Pulmonary artery endothelial cell (primary cell): ENCODE data around the gene MAEL. TPM values are rescaled to one million over a fixed set of nuclear protein-coding genes. Genes with fewer than 3 reads are reported as not detected.

Experiments used
- DNase-seq: peaks from one replicate; pipeline ENCODE4 v3.0.0-alpha.2; 2011; ENCODE audit warnings: low read depth, low spot score
- total RNA-seq: library from RNA; depleted of rRNA; stranded (reverse); fragments of >200 nt; gene quantifications from 2 replicates; pipeline ENCODE4 v1.2.3, GENCODE V29; 2014

MAEL gene
- total RNA-seq: not detected in 2 replicates

DNA sequence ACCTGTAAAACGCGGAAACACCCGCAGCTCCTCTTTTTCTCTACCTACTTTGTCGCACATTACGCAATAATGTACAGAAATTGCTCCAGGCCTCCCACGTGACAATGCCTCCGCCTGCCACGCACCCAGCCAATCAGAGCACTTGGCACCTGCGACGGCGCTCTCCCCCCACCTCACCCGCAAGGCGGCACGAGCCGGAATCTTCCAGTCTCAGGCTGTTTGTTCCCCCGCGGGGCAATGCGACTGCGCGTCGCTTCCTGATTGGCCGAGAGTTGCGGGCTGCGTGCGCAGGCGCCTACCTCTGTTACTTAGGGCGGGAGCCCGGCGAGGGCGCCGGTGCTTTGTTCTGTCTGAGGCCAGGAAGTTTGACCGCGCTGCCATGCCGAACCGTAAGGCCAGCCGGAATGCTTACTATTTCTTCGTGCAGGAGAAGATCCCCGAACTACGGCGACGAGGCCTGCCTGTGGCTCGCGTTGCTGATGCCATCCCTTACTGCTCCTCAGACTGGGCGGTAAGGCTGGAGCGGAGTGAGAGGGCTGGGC lies at the start of gene MAEL:
Gene MAEL, plus strand, starts transcription at position 307 of the 542 bp plus-strand sequence. Its CDS starts 73 bp downstream, at position 380.
- no peak for DNase-seq

DNA sequence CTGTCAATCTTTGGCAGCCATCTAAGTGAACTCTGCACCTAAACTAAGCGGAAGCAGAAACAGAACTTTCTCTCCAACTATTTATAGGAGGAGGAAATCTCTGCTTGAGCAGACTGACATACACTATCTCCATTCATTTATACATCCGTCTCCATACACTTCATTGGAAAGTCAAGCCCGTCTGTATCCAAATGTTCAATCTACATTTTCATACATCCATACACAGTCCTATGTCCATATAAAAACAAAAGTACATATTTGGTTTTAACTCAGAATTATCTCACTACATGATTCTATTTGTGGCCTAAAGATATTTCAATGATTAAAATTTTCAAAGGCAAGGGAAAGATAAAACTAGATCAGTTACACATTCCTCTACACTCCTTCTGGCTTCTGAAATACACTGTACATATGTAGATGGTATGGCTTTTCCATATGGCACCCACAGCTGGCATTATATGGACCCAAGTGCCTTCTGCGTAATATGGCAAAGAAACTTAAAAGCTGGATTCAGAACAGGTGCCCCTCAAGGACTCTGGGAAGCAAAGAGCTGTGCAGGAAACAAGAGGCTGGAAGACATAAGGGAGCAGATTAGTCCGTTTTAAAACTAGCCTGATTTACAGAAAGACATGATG lies 49.2 kb upstream of the MAEL start:
- DNase-seq: no peak

DNA sequence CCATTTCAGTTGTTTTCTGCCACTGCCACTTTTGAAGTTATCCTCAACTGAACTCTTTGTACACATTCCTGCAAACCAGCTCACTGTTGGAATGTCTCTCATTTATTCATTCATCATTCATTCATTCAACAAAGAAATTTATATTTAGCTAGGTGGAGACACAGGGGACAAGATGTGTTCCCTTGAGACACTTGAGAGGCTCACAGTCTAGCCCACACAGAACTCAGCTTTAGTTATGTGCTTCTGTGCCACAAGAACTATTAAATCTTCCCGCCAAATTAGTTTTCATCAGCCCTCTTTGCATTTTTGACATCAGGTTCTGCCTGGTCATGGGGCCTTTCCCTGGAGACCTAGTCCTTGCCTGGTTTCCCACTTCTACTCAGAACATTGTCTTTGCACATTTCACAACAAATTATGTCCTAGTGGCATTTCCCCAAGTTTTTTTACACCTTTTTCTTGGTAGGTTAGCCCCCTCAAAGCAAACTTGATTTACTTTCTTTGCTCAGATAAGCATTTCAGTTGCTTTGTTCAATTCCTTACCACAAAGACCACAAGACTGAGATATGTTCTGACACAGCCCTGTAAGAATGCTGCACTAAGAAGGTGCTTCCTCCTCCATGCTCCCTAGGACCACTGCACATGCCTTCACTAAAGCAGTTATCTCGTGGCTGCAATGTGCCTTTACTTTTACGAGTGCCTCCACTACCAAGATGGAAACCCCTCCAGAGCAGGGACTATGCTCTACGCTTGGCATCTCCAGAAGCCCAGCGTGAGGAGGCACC lies 44.7 kb upstream of the MAEL start:
- DNase-seq: no peak

DNA sequence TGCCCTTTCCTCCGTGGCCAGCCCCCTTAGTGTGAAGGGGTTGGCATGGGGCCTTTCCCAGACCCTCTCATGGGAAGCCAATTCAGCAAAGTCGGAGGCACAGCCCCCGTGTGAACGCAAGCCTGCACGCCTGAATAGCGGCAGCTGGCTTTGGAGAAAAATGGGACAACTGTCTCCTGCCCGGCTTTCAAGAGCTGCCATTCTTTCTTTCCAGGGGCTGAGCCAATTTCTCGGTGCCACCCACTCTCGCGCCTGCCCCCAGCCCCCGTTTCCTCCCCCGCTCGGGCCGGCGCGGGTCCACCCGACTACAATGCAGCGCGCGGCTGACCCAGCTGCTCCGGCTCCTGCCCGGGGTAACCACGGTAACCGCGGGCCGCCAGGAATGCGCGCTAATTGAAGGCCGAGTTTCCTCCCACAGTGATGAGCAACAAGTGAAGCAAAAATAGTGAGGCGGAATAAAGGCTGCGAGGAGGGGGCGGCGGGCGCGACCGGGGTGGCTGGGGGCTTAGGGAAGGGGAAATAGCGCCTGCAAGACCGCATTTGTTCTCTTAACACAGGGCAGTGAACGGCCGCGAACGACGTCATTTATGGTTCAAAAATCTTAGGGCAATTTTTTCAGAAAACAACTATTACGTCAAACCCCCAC lies 41.6 kb upstream of the MAEL start:
- no peak for DNase-seq

DNA sequence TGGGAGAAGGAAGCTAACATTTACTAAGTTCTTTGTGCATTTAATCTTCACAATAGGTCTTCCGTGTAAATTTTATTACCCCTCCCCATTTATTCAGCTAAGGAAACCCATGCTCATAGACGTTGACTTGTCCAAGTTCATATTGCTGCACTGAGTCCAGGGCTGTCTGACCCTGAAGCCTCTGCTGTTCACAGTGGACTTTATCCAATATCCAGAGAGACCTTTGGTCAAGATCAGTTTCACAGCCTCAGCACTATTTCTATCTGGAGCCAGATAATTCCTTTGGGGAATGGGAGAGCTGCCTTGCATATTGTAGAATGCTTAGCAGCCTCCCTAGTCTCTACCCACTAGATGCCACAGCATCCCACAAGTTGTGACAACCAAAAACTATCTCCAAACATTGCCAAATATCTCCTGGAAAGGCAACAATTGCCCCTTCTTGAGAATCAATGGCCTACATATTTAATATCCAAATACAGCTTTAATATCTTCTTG lies 40.2 kb upstream of the MAEL start:
- no peak for DNase-seq

DNA sequence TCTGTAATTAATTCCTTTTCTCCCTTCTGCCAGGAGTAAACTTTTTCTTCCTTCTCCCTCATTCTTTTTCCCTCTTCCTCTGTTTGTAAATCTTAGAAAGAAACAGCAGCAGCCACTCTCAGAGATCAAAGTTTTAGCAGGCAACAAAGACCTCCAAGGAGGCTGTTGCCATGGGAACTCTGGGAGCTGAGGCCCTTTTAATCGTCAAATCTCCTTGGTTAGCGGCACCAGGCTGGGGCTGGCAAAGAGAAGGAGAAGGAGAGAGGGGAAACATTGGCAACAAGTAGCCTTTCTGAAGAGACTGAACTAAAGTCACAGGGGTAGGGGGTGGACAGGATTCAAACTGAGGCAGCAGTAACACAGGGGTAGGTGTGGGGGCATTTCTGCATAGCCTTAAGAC lies 38.9 kb upstream of the MAEL start:
- no peak for DNase-seq

DNA sequence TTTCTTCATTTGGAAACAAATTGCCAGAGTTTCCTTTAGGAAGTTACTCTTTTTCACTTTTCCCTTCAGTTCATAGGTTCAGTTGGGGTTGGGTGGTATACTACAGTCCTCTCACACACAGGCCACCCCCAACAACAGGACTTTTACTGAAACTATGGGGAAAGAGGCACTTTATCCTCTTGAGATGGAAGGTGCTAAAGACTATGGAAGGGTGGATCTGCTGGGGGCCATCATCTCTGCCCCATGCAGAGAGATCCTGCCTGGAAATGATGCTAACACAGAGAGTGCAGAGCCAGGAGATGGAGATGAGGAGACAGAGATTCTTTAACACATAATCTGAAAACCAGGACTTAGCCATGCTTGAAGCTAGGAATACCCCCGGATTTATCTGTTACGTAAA lies 38.0 kb upstream of the MAEL start:
- DNase-seq: no peak

DNA sequence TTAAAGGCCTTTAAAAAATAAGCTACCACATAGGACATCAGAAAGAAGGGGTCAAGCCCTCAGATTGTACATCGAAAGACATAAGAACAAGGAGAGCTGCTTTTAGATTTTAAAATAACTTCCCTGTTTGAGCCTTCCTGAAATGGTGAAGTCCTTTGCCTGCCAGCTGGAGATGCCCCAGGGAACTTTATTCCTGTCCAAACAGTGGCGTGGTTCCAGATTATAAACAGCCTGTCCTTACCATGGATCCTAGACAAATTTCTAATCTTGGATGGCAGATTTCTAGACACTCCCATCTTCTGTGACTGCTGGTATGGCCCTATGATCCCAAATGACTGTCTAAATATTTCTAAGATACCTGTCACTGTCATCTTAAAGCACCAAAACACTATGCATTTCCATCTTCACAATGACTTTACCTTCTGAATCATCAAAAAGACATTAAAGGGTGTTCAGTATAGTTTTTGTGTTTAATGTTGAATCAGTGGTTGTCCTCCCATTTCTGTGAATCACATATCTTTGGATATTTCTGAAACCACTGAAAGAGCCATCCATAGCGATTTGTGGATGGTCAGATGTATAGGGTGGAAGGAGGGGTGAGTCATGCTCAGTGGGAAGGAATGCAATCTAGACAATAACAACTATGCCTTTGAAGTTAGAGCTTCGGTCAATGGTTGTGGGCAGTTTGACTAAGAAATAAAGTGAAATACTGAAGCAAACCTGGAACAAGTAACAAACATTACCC lies 36.9 kb upstream of the MAEL start:
- no peak for DNase-seq

DNA sequence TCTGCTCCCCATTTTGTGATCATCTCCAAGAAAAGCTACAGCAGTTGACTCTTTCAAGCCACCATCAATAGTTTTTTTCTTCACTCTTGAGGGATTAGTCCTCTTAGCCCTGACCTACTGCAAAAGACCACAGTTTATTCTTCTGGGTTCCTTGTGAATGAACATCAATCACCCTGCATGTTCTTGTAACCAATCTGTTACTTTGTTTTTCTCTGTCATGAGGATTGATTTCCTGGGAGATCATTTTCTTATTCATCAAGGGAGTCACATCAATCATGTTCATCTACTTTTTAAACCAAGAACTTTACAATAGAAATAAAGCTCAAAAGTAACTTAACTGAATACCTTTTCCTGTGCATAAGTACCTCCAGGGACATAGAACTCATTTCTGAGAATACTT lies 35.6 kb upstream of the MAEL start:
- DNase-seq: no peak

DNA sequence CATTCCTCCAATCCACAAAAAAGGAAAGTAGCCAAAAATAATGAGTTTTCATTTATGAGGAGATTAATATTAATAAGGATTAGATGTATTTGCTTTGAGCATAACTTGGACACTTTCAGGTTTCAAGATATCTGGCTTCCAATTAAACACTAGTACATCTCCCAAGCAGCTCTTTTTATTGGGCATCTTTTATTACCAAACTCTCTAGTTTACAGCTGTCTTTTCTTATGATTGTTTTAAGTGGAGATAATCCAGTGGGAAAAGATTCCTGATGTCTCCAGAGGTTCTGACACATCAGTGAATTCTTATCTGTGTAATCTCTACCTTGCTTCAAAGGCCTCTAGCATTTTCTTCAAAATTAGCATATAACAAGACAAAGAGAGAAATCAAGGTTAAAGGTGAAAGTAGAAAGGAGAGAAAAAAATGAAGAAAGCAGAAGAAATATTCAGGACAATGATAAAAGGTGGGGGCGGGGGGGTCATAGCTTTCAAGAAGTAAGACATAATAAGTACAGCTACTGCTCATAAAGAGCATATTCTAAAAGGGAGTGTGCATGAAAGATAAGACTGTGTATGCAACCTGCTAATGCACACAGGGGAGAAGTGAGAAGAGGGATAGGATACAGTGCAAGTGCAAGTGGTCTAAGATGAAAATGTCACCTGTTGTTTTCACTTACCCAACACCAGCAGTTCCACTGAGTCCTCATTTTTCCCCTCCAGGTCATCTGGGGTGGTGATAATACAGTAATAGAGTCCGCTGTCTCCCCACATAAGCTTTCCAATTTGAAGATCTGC lies 32.8 kb upstream of the MAEL start:
- no peak for DNase-seq

DNA sequence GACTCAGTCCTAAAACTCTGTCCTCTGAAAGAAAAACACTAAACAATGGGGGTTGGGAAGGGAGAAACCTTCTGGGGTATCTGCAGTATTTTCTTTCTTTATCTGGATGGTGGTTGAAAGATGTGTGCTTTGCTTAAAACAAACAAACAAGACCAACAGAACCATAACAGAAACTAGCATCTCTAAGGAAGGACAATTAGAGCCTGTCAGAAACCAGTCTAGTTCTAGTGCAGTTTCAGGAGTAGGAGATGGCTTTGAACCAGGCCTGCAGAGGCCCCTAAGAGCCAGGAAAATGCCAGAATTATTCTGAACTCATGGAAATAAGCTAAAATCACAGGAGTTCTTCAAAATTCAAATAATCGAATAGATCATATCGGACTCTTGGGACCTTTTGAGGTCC lies 32.2 kb upstream of the MAEL start:
- no peak for DNase-seq

DNA sequence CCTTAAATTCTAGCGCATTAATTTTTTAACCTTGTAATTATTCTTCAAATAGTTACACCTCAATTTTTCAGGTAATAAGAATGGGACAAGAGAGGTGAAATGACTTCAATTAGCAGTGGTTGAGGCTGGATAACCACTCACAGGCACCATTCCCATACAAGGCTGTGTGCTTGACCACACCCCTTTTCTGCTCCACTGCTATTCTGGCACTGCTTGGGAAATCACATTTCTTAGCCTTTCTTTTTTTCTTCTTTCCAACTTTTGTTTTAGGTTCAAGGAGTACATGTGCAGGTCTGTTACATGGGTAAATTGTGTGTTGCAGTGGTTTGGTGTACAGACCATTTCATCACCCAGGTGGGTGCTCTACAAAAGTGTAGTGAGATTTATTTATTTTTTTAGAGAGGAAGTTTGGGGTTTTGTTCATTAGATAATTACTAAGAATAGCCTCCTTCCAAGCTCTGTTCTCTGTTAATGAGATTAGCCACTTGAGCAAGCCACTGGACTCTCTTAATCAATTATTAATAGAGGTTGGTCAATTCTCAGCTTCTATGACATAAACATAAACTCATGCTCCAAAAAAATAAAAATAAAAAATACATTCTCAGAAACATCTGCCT lies 28.1 kb upstream of the MAEL start:
- no peak for DNase-seq

DNA sequence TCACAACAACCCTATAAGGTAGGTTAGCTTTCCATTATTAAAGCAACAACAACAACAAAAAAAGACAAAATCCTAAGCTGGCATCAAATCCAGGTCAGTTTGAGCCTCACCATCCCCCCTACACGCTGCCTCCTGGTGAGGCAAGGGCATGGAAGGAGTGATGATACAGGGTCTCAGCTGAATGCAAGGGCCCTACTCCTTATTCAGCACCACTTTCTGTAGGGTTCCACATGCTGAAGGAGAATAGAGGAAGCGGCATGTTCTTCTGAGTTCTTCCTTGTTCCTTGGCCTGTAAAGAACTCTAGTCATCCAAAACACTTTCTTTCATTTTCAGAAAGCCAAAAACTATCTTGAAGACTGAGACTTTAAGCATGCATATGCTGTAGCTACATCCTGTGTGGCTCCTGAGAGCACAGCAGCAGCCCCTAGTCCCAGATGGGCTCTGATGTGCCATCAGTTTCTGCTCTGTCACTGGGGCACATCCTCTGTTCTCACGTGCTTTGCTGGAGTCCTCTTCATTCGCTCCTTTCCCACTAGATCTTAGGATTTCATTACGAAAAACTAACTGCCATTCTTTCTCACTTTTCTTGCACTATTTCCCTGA lies 19.9 kb upstream of the MAEL start:
- DNase-seq: no peak

DNA sequence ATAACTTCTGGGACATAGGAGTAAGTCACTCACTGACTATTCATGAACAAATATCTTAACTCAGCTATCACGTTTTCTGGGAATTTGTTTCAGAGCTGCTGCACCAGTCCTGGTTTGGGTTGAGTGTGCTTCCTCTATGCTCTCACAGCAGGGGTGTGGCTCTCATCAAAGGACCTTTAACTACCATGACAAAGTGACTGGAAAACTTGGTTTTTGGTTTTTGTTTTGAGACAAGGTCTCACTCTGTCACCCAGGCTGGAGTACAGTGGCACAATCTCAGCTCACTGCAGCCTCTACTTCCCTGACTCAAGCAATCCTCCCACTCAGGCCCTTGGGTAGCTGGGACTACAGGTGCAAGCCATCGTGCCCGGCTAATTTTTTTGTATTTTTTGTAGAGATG lies 17.8 kb upstream of the MAEL start:
- no peak for DNase-seq

DNA sequence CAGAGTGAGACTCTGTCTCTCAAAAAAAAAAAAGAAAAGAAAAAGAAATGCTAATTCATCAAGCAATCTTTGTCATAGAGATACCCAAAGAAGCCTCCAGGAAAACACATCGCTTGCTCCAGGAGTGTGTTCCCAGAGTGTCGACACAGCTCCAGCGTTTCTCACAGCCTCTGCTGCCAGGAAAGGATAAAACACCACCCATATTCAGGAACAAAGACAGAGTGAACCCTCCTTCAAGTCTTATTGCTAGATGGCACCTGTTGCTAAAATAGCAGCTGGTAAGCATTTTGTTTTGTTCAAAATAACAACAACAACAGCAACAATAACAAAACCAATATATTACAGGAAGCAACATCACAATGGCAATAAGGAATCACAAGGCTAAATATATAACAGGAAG lies 16.9 kb upstream of the MAEL start:
- DNase-seq: no peak

DNA sequence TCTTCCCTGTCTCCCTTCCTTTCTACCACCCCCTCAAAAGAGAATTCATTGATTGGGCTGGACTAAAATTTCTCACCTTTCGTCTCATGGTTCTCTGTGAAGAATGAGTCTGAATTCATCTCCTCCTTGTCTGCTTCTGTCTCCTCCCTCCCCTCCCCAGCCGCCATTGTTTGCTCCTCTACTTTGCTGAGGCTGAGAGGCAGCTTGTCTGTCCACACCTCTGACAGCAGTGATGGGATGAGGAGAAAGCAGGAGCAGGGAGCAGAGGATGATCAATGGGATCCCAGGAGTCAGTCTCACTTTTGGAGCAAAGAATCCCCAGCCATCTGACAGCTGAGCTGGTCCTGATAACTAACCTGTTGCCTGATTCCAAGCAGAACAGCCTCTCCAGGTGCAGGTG lies 16.3 kb upstream of the MAEL start:
- no peak for DNase-seq

DNA sequence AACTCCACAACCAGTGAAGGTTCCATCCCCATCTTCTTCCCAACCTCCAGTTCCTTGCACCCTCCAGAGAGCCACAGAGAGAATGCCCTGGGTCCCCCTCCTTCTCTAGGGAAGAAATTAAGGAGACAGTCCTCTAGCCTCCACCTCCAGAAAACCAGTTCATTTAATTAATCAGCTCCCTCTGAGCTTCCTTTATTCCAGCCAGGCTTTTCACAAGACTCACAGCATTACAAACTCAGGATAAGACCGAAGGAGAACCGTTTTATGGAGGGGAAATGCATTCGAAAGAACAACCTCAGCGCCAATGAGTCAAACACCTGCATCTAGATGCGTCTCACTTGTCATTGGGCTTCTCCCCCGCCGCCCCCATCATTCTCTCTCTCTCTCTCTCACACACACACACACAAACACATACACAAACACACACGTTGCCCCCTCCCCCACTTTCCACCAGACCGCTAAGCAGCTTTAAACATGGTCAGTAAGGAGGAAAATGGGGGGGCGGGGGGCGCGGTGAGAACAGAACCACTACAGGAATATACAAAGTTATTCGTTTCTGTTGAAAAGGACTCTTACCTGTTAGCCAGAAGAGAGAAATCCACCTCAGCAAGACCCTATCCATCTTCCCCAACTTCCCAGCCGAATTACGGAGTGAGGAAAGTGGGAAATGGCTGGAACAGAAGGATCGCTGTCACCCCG lies 14.3 kb upstream of the MAEL start:
- no peak for DNase-seq

DNA sequence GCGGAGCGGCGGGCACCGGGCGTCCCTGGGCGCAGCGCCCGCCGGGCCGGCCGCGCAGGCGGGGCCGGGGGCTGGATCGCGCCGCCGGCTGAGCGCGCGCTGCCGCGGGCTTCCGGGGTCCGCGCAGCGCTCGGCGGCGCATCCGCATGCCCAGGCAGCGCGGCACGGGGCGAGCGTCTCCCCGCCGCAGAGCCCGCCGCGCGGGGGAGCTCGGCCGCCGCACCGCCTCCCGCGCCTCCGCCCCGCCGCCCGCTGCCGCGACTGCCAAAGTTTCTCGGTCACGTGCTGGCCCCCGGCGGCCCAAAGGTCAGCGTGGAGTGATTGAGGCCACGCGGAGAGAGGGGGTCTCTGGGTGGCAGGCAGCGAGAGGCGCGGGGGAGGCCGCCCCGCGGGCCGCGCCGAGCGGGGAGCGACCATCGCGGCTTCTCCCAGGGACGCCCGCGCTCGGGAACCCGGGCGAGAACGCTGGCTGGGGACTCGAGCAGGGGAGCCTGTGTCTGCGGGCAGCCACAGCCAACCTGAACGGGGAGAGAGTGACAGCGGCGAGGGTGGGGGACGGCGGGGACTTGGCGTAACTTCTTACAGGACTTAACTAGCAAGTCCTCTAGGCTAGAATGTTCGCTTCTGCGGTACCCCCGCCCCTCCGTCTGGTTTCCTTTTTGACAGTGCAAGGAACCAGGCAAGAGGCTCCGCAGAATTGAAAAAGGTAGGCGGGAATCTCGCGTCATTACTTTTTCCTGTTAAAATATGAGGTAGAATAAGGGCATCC lies 13.5 kb upstream of the MAEL start, which contains the start of gene ILDR2:
Gene ILDR2, minus strand, starts transcription at position 180 of the 769 bp plus-strand sequence. CDS start 272 bp downstream, outside the sequence.
- DNase-seq: no peak
